ENCODE results near the gene LIMK1.

- TF ChIP-seq, protein P1, sequence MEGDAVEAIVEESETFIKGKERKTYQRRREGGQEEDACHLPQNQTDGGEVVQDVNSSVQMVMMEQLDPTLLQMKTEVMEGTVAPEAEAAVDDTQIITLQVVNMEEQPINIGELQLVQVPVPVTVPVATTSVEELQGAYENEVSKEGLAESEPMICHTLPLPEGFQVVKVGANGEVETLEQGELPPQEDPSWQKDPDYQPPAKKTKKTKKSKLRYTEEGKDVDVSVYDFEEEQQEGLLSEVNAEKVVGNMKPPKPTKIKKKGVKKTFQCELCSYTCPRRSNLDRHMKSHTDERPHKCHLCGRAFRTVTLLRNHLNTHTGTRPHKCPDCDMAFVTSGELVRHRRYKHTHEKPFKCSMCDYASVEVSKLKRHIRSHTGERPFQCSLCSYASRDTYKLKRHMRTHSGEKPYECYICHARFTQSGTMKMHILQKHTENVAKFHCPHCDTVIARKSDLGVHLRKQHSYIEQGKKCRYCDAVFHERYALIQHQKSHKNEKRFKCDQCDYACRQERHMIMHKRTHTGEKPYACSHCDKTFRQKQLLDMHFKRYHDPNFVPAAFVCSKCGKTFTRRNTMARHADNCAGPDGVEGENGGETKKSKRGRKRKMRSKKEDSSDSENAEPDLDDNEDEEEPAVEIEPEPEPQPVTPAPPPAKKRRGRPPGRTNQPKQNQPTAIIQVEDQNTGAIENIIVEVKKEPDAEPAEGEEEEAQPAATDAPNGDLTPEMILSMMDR (IDR thresholded peaks at IDR 0.05; ENCODE audit: poor library complexity) = no peak
- no peak for TF ChIP-seq EZH2 (IDR thresholded peaks at IDR 0.05; ENCODE audit: borderline replicate concordance)
- TF ChIP-seq EZH2phosphoT487 (IDR thresholded peaks at IDR 0.05; ENCODE audit: low read depth, severe bottlenecking, unreplicated experiment) = no peak
Measured at GRCh38 chr7:74093671-74094223, 10.1 kb downstream of the LIMK1 start.
